22Rv1 (cell line): ENCODE data around the gene KRTAP4-8.
"Not testable (repeated sequence)": the region's sequence is repeated elsewhere in the genome, so short reads cannot be mapped to it uniquely, and the experiment has no call there.

ENCODE experiments used
- CTCF ChIP-seq: fragments of 450-650 bp; IDR thresholded peaks from 2 replicates; pipeline ENCODE4 v1.5.1; 2017; ENCODE audit warnings: mild to moderate bottlenecking
- ZFX ChIP-seq: fragments of 450-650 bp; IDR thresholded peaks from 2 replicates; pipeline ENCODE4 v1.6.1; 2017; ENCODE audit warnings: antibody characterized with exemption, borderline replicate concordance

GRCh38 chr17:41054556-41054955 lies 43.4 kb downstream of the KRTAP4-8 start:
- not testable (repeated sequence) for TF ChIP-seq ZFX, CTCF
